Measurements from ENCODE around the gene BDNF. TPM values are rescaled to one million over a fixed set of nuclear protein-coding genes. Genes with fewer than 3 reads are reported as not detected.

Gene BDNF
- total and polyA plus RNA-seq, 2 of the 8 experiments (the other 6 are each of a cell fraction or from before 2014, with no cell fraction given), result 2.4 to 5.4 TPM

DNA sequence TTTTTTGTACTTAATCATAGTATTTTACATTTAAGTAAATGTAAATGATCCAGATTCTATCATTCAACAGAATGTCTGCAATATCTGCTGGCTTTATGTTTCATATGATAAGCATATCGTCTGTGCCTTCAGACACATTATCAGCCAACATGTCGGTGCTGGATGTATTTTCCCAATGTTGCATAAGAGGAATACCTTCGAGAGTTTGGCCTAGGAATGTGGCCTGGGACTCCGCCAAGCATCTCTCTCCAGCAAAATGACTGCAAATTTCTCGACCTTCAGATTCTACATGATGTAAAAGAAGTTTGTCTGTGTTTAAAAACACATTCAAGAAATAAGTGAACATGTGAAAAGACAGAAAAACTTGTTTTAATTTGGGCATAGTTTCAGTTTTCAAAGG lies 6.9 kb downstream of the BDNF start:
- POLR2A ChIA-PET (ENCODE audit: partially characterized antibody), result interaction anchor here (0.8 to 4.6 kb wide), 3 partner anchors 30 to 66 kb away, joined by 3 to 43 read pairs (median 4); no protein-coding TSS in a partner anchor
- CTCF ChIA-PET (ENCODE audit: partially characterized antibody), result no interaction called here
- no peaks in the 10 kb centered on the region for H3K27me3 ChIP-seq (replicated peaks in 1 of 4; ENCODE audit: control insufficient read depth in 3 of 4, extremely low read depth in 1 of 4, insufficient read depth in 3 of 4, low read length in 3 of 4)
- peaks cover 0 to 16% (median 3%) of the 10 kb centered on the region in 4 experiments; a peak in 6 of 7 replicates for H3K4me1 ChIP-seq (replicated peaks in 1 of 4; ENCODE audit: control insufficient read depth in 3 of 4, insufficient read depth in 4 of 4, low read length in 3 of 4)
- H3K27ac ChIP-seq (ENCODE audit: low read depth, low read length), result no peak overlapping the region
- no peak overlapping the region for H4K8ac ChIP-seq (ENCODE audit: extremely low read depth, insufficient read depth, low read length)
- WGBS, 2 experiments (ENCODE audit: extremely low coverage in 1 of 2, insufficient coverage in 1 of 2, insufficient read length in 1 of 2, insufficient replicate concordance in 2 of 2, low coverage in 1 of 2, low lambda C conversion rate in 2 of 2, missing lambda C conversion rate in 1 of 2), result 90% methylated on average over 5 of the region's 5 CpGs; no CpG with 5 or more reads in 1 of the 2 experiments
- H2BK12ac ChIP-seq (ENCODE audit: low read depth, low read length), result no peak overlapping the region
- H3K14ac ChIP-seq (ENCODE audit: insufficient read length), result no peak overlapping the region
- H2BK15ac ChIP-seq (ENCODE audit: low read length), result no peak overlapping the region
- no peaks in the 10 kb centered on the region for H3K79me1 ChIP-seq (ENCODE audit: low read depth, low read length)
- H2AK5ac ChIP-seq (ENCODE audit: low read depth, low read length), result no peak overlapping the region
- H3K23ac ChIP-seq (ENCODE audit: insufficient read length), result no peak overlapping the region
- H2BK5ac ChIP-seq (ENCODE audit: low read depth, low read length), result no peak overlapping the region
- no peak overlapping the region for H3K4me2 ChIP-seq (ENCODE audit: insufficient read depth in 1 of 2, low read depth in 2 of 2, low read length in 2 of 2)
- H2AFZ ChIP-seq (ENCODE audit: low read length), result no peak overlapping the region
- H4K20me1 ChIP-seq (replicated peaks in 1 of 2; ENCODE audit: control insufficient read depth in 1 of 2, insufficient read depth in 2 of 2, low read length in 2 of 2), result no peaks in the 10 kb centered on the region
- H3K9ac ChIP-seq (replicated peaks in 1 of 4; ENCODE audit: extremely low read depth in 1 of 4, low read depth in 3 of 4, low read length in 3 of 4), result no peak overlapping the region
- H3K18ac ChIP-seq (ENCODE audit: extremely low read depth, low read length), result no peak overlapping the region
- no peaks in the 10 kb centered on the region for H3K23me2 ChIP-seq (ENCODE audit: low read depth, low read length)
- DNase-seq (ENCODE audit: low read depth in 1 of 2, low spot score in 2 of 2) (no peak), FAIRE-seq (no peak)
- H3K9me3 ChIP-seq (ENCODE audit: insufficient read depth in 2 of 2, low read depth in 1 of 2, low read length in 1 of 2), result no peaks in the 10 kb centered on the region
- no peak overlapping the region for H2BK120ac ChIP-seq (replicated peaks; ENCODE audit: low read depth, low read length)
- no peaks in the 10 kb centered on the region for H3K36me3 ChIP-seq (ENCODE audit: control insufficient read depth in 2 of 4, insufficient read depth in 4 of 4, low read length in 3 of 4)
- H3K4ac ChIP-seq (replicated peaks; ENCODE audit: insufficient read length, low read depth, low read length), result no peak overlapping the region
- no peak overlapping the region for H2BK20ac ChIP-seq (ENCODE audit: low read length)
- H3K79me2 ChIP-seq (ENCODE audit: control insufficient read depth in 1 of 2, insufficient read depth in 2 of 2, low read length in 2 of 2), result peaks cover 5 to 77% of the 10 kb centered on the region in 2 experiments; a peak in 3 of 4 replicates
- no peak overlapping the region for H4K5ac ChIP-seq (ENCODE audit: insufficient read length, low read depth, low read length)
- H3K56ac ChIP-seq (replicated peaks; ENCODE audit: insufficient read length, low read depth, low read length), result no peak overlapping the region
- no peak overlapping the region for H4K91ac ChIP-seq (replicated peaks; ENCODE audit: insufficient read length, low read length)
- no peak overlapping the region for H3K4me3 ChIP-seq (ENCODE audit: extremely low read depth in 1 of 4, insufficient read depth in 2 of 4, low read depth in 3 of 4, low read length in 4 of 4)
- TF ChIP-seq POU5F1 (IDR thresholded peaks at IDR 0.05; ENCODE audit: low read depth, low read length) (no peak), HDAC6 (IDR thresholded peaks at IDR 0.05; ENCODE audit: low read depth, low read length) (no peak), RFX5 (IDR thresholded peaks at IDR 0.05; ENCODE audit: borderline replicate concordance, low read depth, low read length) (no peak), TEAD4 (IDR thresholded peaks at IDR 0.05; ENCODE audit: low read depth, low read length) (0 out of 2 replicates have a peak, but pooled peaks have one; percentile 13)
